NCI-H2081 treated with DMSO at 0.1 percent for 48 hours (cell line): ENCODE data around the gene CCNB2.

Experiments
- DNase-seq: peaks from one replicate; lab custom pipeline; 2025; lab: John Stamatoyannopoulos, UW

Gene CCNB2

DNA sequence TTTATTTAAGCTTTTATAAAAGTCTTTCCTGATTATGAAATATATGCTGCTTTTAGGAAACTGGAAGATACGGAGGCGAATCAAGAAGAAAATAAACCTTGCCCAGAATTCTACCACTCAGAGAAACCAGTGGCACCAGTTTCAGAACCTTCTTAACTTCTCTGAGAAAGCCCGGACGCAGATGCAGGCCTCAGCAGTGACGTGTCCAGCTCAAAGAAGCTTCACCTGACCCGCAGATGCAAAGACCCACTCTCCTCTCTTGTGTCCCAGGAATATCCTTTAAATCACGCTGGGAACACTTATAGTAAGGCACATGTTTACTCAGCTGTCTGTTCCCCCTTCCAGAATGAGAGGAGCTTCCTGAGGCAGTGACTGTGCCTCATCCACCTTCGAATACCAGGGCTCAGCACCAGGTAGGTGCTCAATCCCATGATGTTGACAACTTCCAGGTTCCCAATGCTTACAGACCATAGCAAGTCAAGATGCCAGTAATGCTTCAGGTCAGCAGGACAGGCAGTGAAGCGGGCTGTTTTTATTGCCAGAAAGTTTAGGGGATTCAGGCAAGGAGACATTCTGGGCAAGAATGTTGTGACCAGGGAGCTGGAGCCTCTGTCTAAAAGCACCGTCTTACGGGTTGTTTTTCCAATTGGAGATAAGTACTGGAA is 61.8 kb downstream of the CCNB2 start:
- no peak for DNase-seq

DNA sequence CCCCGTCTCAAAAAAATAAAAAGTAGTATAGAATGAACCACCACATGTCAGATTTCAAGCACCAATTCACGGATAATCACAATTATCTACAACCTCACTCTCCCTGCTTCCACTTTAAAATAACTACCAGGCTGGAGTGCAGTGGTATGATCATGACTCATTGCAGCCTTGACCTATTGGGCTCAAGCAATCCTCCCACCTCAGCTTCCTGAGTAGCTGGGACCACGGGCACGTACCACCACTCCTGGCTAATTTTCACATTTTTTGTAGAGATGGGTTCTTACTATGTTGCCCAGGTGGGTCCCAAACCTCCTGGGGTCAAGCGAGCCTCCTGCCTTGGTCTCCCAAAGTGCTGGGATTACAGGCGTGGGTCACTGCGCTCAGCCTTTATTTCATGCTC is 63.6 kb downstream of the CCNB2 start:
- DNase-seq = no peak

DNA sequence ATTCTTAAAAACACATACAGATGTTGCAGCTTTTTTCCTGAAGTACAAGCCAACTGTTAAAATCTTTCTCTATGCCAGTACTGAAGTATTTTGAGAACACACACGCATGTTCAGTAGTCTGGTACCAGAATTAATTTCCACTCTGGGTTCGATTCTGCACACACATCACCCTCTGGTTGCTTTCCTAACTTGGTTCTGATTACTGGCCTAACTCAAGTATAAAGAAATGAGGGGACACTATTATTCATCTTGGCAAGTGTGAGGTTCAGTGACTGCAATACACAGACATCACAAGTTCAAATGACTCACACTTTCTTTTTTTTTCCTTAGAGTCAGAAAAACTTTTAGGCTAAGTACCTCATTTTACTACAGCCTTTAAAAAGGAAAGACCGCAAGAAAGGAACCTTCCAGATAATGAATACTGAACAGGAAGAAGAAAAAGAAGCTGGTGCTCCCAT is 64.3 kb downstream of the CCNB2 start:
- no peak for DNase-seq

DNA sequence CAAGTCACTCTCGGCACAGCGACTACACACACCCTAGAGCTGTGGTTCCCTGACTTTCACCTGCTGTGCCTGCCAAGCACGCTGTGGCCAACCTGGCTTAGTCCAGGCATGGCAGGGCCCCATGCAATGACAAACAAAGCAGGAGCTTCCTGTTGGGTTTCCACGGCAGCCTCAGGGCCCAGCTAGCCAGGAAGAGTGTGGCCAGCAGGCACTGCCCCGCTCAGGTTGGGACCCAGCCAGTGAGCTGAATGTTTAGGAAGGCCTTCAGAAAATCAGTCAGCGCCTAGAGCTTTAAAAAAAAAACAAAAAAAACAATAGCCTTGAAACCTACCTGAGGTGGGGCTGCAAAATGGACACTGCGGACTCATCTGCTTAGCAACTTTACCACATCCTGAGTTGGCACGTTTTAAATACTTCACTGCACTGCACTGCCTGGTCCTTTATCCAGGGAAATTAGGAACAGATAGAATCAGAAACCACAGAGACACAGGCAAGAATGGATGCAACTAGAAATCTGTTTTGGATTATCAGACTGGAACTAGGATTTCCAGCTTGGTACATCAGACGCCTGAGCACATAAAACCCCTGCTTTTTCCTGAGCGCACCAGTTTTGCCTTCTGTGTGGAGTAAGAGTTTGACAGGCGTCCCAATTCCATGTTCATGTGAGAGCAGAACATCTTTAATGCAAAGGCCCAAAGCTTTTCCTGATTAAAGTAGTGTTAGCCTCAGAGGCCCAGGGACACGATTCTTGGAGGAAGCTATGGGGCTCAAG is 65.5 kb downstream of the CCNB2 start:
- DNase-seq = peak; percentile 37

DNA sequence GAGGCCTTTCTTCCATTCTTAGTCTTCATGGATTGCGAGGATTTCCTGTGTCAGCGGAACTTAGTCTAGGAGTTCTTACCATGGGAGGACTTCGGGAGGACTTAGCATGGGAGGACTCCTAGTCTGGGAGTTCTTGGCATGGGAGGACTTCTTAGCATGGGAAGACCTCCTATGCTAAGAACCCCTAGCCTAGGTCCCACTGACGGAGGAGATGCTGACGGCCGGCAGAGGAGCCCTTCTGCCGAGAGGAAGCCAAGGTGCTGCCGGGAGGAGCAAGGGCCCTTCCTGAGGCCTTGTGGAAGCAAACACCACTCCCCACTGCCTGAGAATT is 66.1 kb downstream of the CCNB2 start:
- no peak for DNase-seq

GRCh38 chr15:59172289-59172901 is 67.4 kb downstream of the CCNB2 start:
- DNase-seq = no peak

- DNase-seq = no peak
Measured at GRCh38 chr15:59173194-59173593, 68.2 kb downstream of the CCNB2 start.

GRCh38 chr15:59174151-59174834 is 69.3 kb downstream of the CCNB2 start:
- DNase-seq = no peak
